GF-D8 (cell line): ENCODE data around the gene HES3.
"Not testable (repeated sequence)": the region's sequence is repeated elsewhere in the genome, so short reads cannot be mapped to it uniquely, and the experiment has no call there.

Experiments used
- DNase-seq: peaks from one replicate; lab custom pipeline; 2025; lab: John Stamatoyannopoulos, UW

HES3 gene

GRCh38 chr1:6219641-6220040, 24.3 kb upstream of the HES3 start:
- not testable (repeated sequence) for DNase-seq

- DNase-seq, result no peak
Measured at GRCh38 chr1:6220236-6220635, 23.7 kb upstream of the HES3 start.

GRCh38 chr1:6221210-6221784, 22.7 kb upstream of the HES3 start:
- no peak for DNase-seq

GRCh38 chr1:6222636-6223035, 21.3 kb upstream of the HES3 start:
- no peak for DNase-seq

GRCh38 chr1:6223617-6224016, 20.4 kb upstream of the HES3 start:
- DNase-seq, result no peak

GRCh38 chr1:6224718-6225117, 19.3 kb upstream of the HES3 start:
- DNase-seq, result no peak

GRCh38 chr1:6225651-6226050, 18.3 kb upstream of the HES3 start:
- no peak for DNase-seq

- no peak for DNase-seq
Measured at GRCh38 chr1:6233376-6233775, 10.6 kb upstream of the HES3 start.

- no peak for DNase-seq
Measured at GRCh38 chr1:6234502-6235295, 9.3 kb upstream of the HES3 start.

GRCh38 chr1:6235296-6235677, 8.7 kb upstream of the HES3 start:
- DNase-seq, result no peak

GRCh38 chr1:6237093-6237492, 6.9 kb upstream of the HES3 start:
- DNase-seq, result no peak

- DNase-seq, result no peak
Measured at GRCh38 chr1:6239213-6239752, 4.7 kb upstream of the HES3 start.

GRCh38 chr1:6239950-6240768, 3.8 kb upstream of the HES3 start:
- no peak for DNase-seq

- no peak for DNase-seq
Measured at GRCh38 chr1:6241107-6241886, 2.7 kb upstream of the HES3 start.

- DNase-seq, result no peak
Measured at GRCh38 chr1:6241887-6242740, 1.9 kb upstream of the HES3 start.

- no peak for DNase-seq
Measured at GRCh38 chr1:6243053-6243834, 735 bp upstream of the HES3 start.

- DNase-seq, result no peak
Measured at GRCh38 chr1:6244401-6245049, 546 bp downstream of the HES3 start.

- peak; percentile 54 for DNase-seq
Measured at GRCh38 chr1:6245086-6245868, 1.3 kb downstream of the HES3 start.
